ENCODE results near the gene GABRD. TPM values are rescaled to one million over a fixed set of nuclear protein-coding genes. Genes with fewer than 3 reads are reported as not detected.

The GABRD gene
- total RNA-seq, 1 donor, result not detected

GRCh38 chr1:1986451-1987141, 32.5 kb upstream of the GABRD start:
- no peak for TF ChIP-seq CTCF (IDR thresholded peaks at IDR 0.05; ENCODE audit: insufficient read depth, low read length)
- H3K4me3 ChIP-seq (ENCODE audit: low read depth, low read length), result no peak overlapping the region
- DNase-seq (ENCODE audit: low read depth), result no peak

- no peak overlapping the region for H3K4me3 ChIP-seq (ENCODE audit: low read depth, low read length)
- no peak for DNase-seq (ENCODE audit: low read depth)
- TF ChIP-seq CTCF (IDR thresholded peaks at IDR 0.05; ENCODE audit: insufficient read depth, low read length), result no peak
These were observed 32.0 kb upstream of the GABRD start for GRCh38 chr1:1987142-1987510.

- TF ChIP-seq CTCF (IDR thresholded peaks at IDR 0.05; ENCODE audit: insufficient read depth, low read length), result no peak
- no peak overlapping the region for H3K4me3 ChIP-seq (ENCODE audit: low read depth, low read length)
- no peak for DNase-seq (ENCODE audit: low read depth)
These were observed 30.8 kb upstream of the GABRD start for GRCh38 chr1:1988061-1988945.

GRCh38 chr1:1989102-1989542, 30.0 kb upstream of the GABRD start:
- H3K4me3 ChIP-seq (ENCODE audit: low read depth, low read length), result no peak overlapping the region
- no peak for DNase-seq (ENCODE audit: low read depth)
- no peak for TF ChIP-seq CTCF (IDR thresholded peaks at IDR 0.05; ENCODE audit: insufficient read depth, low read length)

- no peak for TF ChIP-seq CTCF (IDR thresholded peaks at IDR 0.05; ENCODE audit: insufficient read depth, low read length)
- H3K4me3 ChIP-seq (ENCODE audit: low read depth, low read length), result no peak overlapping the region
- peak; percentile 41 for DNase-seq (ENCODE audit: low read depth)
These were observed 29.4 kb upstream of the GABRD start for GRCh38 chr1:1989789-1990188.

- no peak overlapping the region for H3K4me3 ChIP-seq (ENCODE audit: low read depth, low read length)
- DNase-seq (ENCODE audit: low read depth), result peak; percentile 22
- TF ChIP-seq CTCF (IDR thresholded peaks at IDR 0.05; ENCODE audit: insufficient read depth, low read length), result no peak
These were observed 28.9 kb upstream of the GABRD start for GRCh38 chr1:1990222-1990621.
